HG03060 (cell line): ENCODE measurements around the gene SULT1C2.
"Not testable (repeated sequence)": the region's sequence is repeated elsewhere in the genome, so short reads cannot be mapped to it uniquely, and the experiment has no call there.

Experiments
- ATAC-seq: cut with Tn5 transposase; IDR thresholded peaks from one replicate; pipeline ENCODE4 v1.9.1; 2021; ENCODE audit warnings: low read depth, moderate number of reproducible peaks; ENCODE audit not compliant: unreplicated experiment

SULT1C2 gene

GRCh38 chr2:108288534-108289106, at the start of gene SULT1C2:
Gene SULT1C2, plus strand, starts transcription at chr2:108288895. Its CDS starts 4,773 bp downstream, at chr2:108293668.
- ATAC-seq, result no peak

- no peak for ATAC-seq
These were observed 48.9 kb upstream of the SULT1C2 start, which contains the start of gene SULT1C3 for GRCh38 chr2:108239786-108240185. Gene SULT1C3, plus strand, starts transcription at chr2:108239968. Its CDS starts 7,227 bp downstream, at chr2:108247195.

- ATAC-seq, result no peak
These were observed 47.7 kb upstream of the SULT1C2 start for GRCh38 chr2:108240966-108241365.

GRCh38 chr2:108243566-108243965, 45.1 kb upstream of the SULT1C2 start:
- no peak for ATAC-seq

DNA sequence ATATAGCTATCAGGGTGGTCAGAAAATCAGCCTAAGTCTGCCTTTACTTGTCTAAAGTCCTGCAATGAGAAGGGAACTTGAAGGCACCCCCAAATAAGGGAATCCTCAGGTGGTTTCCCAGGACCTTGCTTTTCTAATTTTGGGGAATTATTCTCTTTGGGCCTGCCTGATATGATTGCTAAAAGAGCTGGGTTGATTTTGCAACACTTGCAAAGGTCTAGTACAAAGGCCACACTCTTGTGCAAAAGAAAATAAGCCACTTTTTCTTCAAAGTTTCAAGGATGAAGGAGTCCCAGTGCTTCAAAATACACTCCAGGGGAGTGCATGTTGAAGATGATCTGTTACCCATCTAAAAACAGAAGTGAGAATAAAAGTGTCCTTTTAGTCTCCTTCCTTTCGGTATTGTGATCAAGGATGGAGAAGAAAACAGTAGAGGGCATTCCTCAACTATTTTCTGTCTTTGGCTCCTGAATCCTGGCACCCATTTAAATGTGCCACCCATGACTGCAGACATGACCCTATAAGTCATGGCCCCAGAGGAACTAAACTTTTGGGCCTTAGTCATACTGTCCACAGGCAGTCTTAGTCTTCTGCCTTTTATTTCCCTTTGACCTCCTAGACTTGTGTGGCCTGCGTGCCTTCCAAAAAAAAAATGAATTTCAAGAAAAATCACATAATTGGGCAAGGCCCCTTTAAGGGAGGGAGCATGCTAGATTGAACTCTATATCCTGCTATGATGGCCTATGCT, 43.9 kb upstream of the SULT1C2 start:
- ATAC-seq, result no peak

DNA sequence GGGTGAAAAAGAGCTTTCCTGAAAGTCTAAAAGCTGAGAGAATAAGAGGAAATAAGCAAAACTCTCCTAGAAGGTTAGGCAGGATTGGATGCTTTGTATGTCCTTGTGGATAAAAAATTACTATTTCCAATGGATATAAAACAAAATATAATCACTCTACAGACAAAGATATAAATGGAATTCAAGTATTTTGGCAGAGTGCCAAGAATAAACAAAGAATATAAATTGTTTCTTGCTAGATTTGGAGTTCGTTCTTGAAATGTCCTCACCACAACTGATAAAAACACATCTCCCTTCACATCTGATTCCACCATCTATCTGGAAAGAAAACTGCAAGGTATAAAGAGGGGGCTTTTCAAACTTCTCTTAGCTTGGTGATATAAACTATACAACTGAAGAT, 35.6 kb upstream of the SULT1C2 start:
- no peak for ATAC-seq

DNA sequence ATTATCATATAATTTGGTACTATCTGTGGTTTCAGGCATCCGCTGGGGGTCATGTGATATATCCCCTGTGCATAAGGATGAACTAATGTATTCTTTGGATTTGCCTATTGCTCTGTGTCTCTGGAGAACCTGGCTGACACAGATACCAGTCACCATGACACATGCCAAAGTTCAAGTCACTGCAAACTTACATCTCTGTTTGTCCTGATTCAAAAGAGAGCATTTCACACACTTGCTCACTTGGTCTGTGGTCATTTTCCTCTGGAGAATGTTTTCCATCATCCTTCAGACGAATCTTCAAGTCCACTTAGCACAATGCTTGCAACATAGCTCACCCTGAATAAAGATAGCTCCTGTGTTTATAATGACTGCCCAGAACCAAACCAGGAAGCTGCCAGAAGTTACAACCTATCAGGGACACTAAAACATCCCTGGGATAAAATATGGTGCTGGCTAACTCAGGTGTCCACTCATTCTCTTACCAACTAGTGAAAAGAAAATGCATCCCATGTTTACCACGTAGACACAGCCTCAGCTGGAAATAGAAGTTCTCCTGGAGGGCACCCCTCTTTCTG, 30.9 kb upstream of the SULT1C2 start:
- ATAC-seq, result no peak

GRCh38 chr2:108260773-108261172, 27.9 kb upstream of the SULT1C2 start:
- ATAC-seq, result no peak

DNA sequence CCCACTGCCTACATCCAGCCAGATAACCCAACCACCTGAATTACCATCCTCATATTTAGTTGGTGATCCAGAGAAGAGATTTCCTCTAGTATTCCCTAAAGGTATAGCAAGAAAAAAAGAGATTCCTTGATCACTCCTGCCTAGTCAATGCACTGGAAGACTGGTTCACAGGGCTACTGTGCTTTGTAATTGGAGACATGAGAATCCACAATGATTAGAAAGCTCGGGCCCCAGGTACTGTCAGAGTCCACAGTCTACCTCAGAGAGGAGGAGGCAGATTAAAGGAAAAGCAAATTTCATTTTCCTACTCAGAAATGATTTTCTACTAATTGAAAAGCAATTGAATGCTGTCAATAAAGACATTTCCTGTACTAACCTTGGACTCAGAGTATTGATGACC, 26.7 kb upstream of the SULT1C2 start:
- no peak for ATAC-seq

DNA sequence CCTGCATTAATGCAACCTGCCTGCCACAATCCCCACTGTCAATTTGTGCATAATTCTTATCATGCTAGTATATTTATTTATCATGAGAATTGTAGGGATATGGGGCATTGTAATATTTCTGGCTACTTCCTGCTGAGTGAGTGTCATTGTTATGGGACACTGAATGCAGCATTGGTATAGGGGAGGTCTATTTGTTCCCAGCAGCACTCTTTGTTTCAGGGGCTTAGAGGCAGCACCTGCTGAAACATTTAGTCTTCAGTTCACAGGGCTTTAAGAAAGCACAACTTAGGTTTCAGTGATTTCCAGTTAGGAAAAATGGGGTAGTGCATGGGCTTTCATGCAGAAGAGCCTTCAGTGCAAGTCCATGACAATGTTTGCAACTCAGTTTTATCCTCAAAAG, 25.3 kb upstream of the SULT1C2 start:
- ATAC-seq, result no peak

GRCh38 chr2:108266218-108266617, 22.5 kb upstream of the SULT1C2 start:
- ATAC-seq, result no peak

- no peak for ATAC-seq
These were observed 21.6 kb upstream of the SULT1C2 start for GRCh38 chr2:108267101-108267500.

DNA sequence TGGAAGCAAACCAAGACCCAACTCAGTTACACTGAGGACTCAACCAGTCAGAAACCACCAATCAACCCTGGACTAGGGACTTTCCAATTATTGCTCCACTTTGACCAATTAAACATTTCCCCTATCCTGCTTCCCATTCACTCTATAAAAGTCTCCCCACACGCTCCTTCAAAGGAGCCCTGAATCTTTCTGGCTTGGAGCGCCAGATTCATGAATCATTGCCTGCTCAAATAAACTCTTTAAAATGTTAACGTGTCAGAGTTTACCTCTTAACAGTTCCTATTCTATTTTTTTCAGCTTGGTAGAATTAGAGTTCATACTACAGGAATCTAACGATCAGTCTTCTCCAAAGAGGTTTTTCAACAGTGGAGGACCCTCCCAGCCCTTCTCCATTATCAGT, 20.7 kb upstream of the SULT1C2 start:
- ATAC-seq, result no peak

GRCh38 chr2:108270346-108270745, 18.3 kb upstream of the SULT1C2 start:
- no peak for ATAC-seq

GRCh38 chr2:108270768-108271506, 17.8 kb upstream of the SULT1C2 start:
- ATAC-seq, result no peak

DNA sequence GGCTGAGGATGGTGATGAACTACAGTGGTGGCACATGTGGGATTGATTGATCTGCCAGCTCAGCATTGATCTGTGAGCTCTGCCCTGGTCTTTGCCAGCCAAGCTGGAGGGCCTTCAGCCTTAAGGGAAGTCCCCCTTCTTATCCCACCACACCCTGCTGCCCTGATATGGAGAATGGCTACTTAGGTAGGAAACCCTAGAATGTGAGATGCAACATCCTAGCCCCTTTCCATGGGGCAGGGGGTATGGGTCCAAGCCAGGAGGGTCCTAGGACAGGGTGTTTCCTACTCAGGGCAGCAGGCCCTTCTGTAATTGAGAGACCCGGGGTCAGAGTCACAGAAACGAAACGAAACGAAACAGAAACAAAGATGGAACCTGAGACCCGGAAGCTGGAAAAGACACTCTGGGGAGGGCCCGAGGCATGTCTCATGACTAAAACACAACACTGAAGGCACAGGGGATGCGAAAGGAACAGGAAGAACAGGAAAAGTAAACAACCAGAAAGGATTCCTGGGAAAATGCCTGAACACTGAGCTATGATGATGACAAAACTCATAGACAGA, 16.9 kb upstream of the SULT1C2 start:
- no peak for ATAC-seq

- ATAC-seq, result no peak
These were observed 10.1 kb upstream of the SULT1C2 start for GRCh38 chr2:108278631-108279030.

DNA sequence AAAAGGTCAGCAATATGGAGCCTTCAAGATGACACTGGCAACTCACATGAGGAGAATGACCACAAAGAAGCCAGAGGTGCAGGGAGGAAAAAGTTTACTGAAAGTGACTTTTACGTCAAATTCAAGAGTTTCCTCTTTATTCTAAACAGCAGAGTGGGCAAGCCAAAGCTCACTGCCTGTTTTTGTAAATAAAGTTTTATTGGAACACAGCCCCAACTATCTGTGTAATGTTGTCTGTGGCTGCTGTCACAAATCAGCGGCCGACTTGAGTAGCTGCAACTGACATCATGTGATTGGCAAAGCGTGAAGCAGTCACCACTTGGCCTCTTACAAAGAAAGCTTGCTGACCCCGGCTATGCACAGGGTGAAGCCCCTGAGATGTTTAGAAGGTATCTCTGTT, 9.2 kb upstream of the SULT1C2 start:
- ATAC-seq, result no peak

DNA sequence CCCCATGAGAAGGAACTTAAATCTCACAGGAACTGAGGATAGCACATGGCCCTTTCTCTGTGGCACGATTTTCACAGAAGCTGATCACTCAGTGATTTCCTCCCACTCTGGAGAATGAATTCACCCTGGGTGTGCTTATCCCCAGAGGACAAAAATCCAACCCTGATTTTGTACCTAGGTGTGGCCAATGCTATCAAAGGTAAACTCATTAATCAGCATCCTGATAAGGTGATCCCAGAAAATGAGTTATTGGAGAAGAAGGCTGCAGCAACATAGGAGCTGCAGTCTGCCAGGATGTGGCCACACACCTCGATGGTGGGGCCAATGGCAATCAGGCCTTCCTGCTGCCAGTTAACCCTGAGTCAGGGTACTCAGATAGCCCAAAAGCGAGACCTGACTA, 8.2 kb upstream of the SULT1C2 start:
- no peak for ATAC-seq

- ATAC-seq, result not testable (repeated sequence)
These were observed 4.1 kb upstream of the SULT1C2 start for GRCh38 chr2:108284566-108284965.

DNA sequence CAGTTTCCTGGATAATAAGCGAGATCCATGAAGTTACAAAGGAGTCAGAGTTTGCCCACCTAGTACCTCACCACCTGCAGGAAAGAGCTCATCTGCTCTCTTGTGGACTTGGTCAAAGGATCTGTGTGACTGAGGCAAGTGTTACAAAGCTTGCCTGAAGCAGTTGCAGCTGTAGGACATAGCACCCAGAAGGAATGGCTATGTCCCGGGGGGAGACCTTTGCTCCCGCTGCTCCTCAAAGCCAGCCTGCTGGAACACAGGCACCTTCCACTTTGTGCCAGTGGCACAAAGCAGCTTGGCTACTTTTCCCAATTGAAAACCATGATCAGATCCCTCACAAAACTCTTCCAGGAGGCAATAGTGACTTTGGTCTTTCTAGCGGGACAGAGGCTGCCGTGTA, 3.1 kb upstream of the SULT1C2 start:
- no peak for ATAC-seq
